NCI-H1417 treated with DMSO at 0.1 percent for 48 hours (cell line): ENCODE data around the gene TUBD1.
A peak's percentile ranks its signal among the peaks of the same experiment; 100 is the strongest.
"Not testable (repeated sequence)": the region's sequence is repeated elsewhere in the genome, so short reads cannot be mapped to it uniquely, and the experiment has no call there.

ENCODE experiments used
- DNase-seq: peaks from one replicate; lab custom pipeline; 2025; lab: John Stamatoyannopoulos, UW

The TUBD1 gene

GRCh38 chr17:59844884-59845594 lies 47.7 kb downstream of the TUBD1 start:
- no peak for DNase-seq

GRCh38 chr17:59842901-59843652 lies 49.7 kb downstream of the TUBD1 start:
- no peak for DNase-seq

- DNase-seq = not testable (repeated sequence)
Observed at GRCh38 chr17:59841882-59842263, 50.9 kb downstream of the TUBD1 start.

GRCh38 chr17:59841091-59841881 lies 51.5 kb downstream of the TUBD1 start:
- DNase-seq = not testable (repeated sequence)

- no peak for DNase-seq
Observed at GRCh38 chr17:59840329-59841090, 52.2 kb downstream of the TUBD1 start.

GRCh38 chr17:59839651-59840328 lies 53.0 kb downstream of the TUBD1 start:
- DNase-seq = no peak

GRCh38 chr17:59838052-59838916 lies 54.5 kb downstream of the TUBD1 start:
- DNase-seq = no peak

GRCh38 chr17:59837308-59838051 lies 55.3 kb downstream of the TUBD1 start:
- DNase-seq = peak; percentile 87

GRCh38 chr17:59832883-59833379 lies 59.8 kb downstream of the TUBD1 start:
- DNase-seq = no peak

GRCh38 chr17:59830846-59831486 lies 61.8 kb downstream of the TUBD1 start:
- no peak for DNase-seq

- DNase-seq = no peak
Observed at GRCh38 chr17:59830007-59830630, 62.6 kb downstream of the TUBD1 start.

- DNase-seq = peak; percentile 71
Observed at GRCh38 chr17:59829217-59830006, 63.3 kb downstream of the TUBD1 start.

GRCh38 chr17:59828819-59829216 lies 63.9 kb downstream of the TUBD1 start:
- not testable (repeated sequence) for DNase-seq

- no peak for DNase-seq
Observed at GRCh38 chr17:59828478-59828760, 64.3 kb downstream of the TUBD1 start.

GRCh38 chr17:59827721-59828477 lies 64.8 kb downstream of the TUBD1 start:
- DNase-seq = no peak

GRCh38 chr17:59826706-59827453 lies 65.9 kb downstream of the TUBD1 start:
- DNase-seq = no peak
